ENCODE measurements around the gene TRPM5. TPM values are rescaled to one million over a fixed set of nuclear protein-coding genes. Genes with fewer than 3 reads are reported as not detected.

Gene TRPM5
- total and polyA plus RNA-seq, 2 of the 4 experiments (the other 2 are of a cell fraction), result not detected

GRCh38 chr11:2477936-2478335, 33.6 kb upstream of the TRPM5 start:
- CTCF ChIA-PET, result no interaction called here
- no peak overlapping the region for H3K4ac ChIP-seq (ENCODE audit: low read depth, low read length)
- no peaks in the 10 kb centered on the region for H3K79me1 ChIP-seq (ENCODE audit: low read depth in 1 of 2, low read length in 2 of 2)
- POLR2A ChIA-PET (ENCODE audit: unreplicated experiment), result no interaction called here
- no peak overlapping the region for H3K9ac ChIP-seq (ENCODE audit: low read depth, low read length)
- no peak for DNase-seq
- no peak overlapping the region for H3K23ac ChIP-seq (ENCODE audit: low read depth, low read length)
- H2AK9ac ChIP-seq (replicated peaks; ENCODE audit: low read depth, low read length, poor library complexity), result no peak overlapping the region
- peaks cover 33% of the 10 kb centered on the region for H3K27me3 ChIP-seq (ENCODE audit: control insufficient read depth, insufficient read depth, low read length)
- H4K5ac ChIP-seq (ENCODE audit: low read depth, low read length), result no peak overlapping the region
- no peak overlapping the region for H2BK5ac ChIP-seq (ENCODE audit: low read depth, low read length, poor library complexity, severe bottlenecking)
- H2AFZ ChIP-seq (replicated peaks; ENCODE audit: low read length, poor library complexity), result no peak overlapping the region
- no peak overlapping the region for H3K27ac ChIP-seq (ENCODE audit: insufficient read depth, low read length)
- in situ Hi-C loops (cut with MboI; ENCODE audit: low sequenced_read_pairs), result no loop called here
- H3K4me3 ChIP-seq (ENCODE audit: insufficient read depth, low read depth, low read length), result no peak overlapping the region
- H2AK5ac ChIP-seq (ENCODE audit: low read depth, low read length), result no peak overlapping the region
- H4K8ac ChIP-seq (ENCODE audit: low read depth in 2 of 2, low read length in 2 of 2), result no peak overlapping the region
- H4K20me1 ChIP-seq (ENCODE audit: insufficient read depth, low read length), result no peaks in the 10 kb centered on the region; the same call in 1 of the 2 replicates
- dilution Hi-C loops (cut with HindIII; ENCODE audit: low sequenced_read_pairs, unreplicated experiment), result no loop called here
- H4K91ac ChIP-seq (ENCODE audit: insufficient read depth, low read depth, low read length), result no peak overlapping the region
- no peak overlapping the region for H2BK120ac ChIP-seq (ENCODE audit: low read depth, low read length)
- TF ChIP-seq RAD21 (IDR thresholded peaks at IDR 0.05; ENCODE audit: low read length), result no peak
- no peak for TF ChIP-seq MAZ (IDR thresholded peaks at IDR 0.05; ENCODE audit: borderline replicate concordance, low read depth, low read length)
- no peak for TF ChIP-seq POLR2A (IDR thresholded peaks at IDR 0.05; ENCODE audit: low read depth, low read length)
- TF ChIP-seq MAFK (IDR thresholded peaks at IDR 0.05; ENCODE audit: low read depth, low read length), result no peak
- no peak for TF ChIP-seq FOS (IDR thresholded peaks at IDR 0.05; ENCODE audit: low read depth, low read length)
- H3K4me2 ChIP-seq (ENCODE audit: low read depth, low read length), result no peak overlapping the region
- no peak overlapping the region for H3K14ac ChIP-seq (replicated peaks; ENCODE audit: low read depth, low read length)
- no peak for ATAC-seq (ENCODE audit: low read depth)
- H3K56ac ChIP-seq (ENCODE audit: extremely low read depth, insufficient read depth, low read length), result no peak overlapping the region
- H3K4me1 ChIP-seq (ENCODE audit: control insufficient read depth, insufficient read depth, low read length), result no peaks in the 10 kb centered on the region
- no peaks in the 10 kb centered on the region for H3K36me3 ChIP-seq (ENCODE audit: control insufficient read depth, insufficient read depth, low read length)
- H3K9me1 ChIP-seq (ENCODE audit: insufficient read depth, low read length), result no peaks in the 10 kb centered on the region
- intact Hi-C loops (cut with micrococcal nuclease), result no loop called here
- no peak overlapping the region for H2BK20ac ChIP-seq (ENCODE audit: low read depth, low read length)
- H3K9me3 ChIP-seq (ENCODE audit: control insufficient read depth, insufficient read depth, low read length), result no peaks in the 10 kb centered on the region
- no peak overlapping the region for H2BK15ac ChIP-seq (ENCODE audit: low read depth, low read length)
- no TSS peak for BruUV-seq (replicated peaks)
- H3K18ac ChIP-seq (ENCODE audit: low read depth, low read length), result no peak overlapping the region
- 68% methylated on average over 4 of the region's 8 CpGs; no CpG with 5 or more reads in 1 of the 2 experiments for WGBS, 2 experiments (ENCODE audit: extremely low coverage in 2 of 2, insufficient read length in 1 of 2)
